GM18519 (cell line): Measurements from ENCODE around the gene PET117.
"Not testable (repeated sequence)": the region's sequence is repeated elsewhere in the genome, so short reads cannot be mapped to it uniquely, and the experiment has no call there.

ENCODE experiments used
- ATAC-seq: cut with Tn5 transposase; IDR thresholded peaks from one replicate; pipeline ENCODE4 v1.9.1; 2021; ENCODE audit warnings: mild to moderate bottlenecking, moderate library complexity; ENCODE audit not compliant: unreplicated experiment, low FRiP score

Gene PET117

DNA sequence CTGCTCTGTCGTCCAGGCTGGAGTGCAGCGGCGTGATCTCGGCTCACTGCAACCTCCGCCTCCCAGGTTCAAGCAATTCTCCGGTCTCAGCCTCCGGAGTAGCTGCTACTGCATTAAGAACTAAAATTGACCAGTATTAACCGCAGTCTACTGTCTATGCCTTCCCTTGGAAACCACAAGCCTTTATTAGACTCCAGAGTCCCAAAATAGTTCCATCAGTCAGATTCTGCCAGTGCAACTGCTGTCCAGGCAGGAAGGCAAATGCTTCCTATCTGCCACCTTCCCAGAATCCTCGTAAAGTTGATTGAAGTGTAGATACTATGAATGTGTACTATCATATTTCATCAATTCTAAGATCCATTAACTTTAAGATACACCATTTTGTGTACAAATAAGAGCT lies 16.7 kb downstream of the PET117 start:
- ATAC-seq: no peak

- ATAC-seq: no peak
These were observed 18.4 kb downstream of the PET117 start for GRCh38 chr20:18156045-18156444.

DNA sequence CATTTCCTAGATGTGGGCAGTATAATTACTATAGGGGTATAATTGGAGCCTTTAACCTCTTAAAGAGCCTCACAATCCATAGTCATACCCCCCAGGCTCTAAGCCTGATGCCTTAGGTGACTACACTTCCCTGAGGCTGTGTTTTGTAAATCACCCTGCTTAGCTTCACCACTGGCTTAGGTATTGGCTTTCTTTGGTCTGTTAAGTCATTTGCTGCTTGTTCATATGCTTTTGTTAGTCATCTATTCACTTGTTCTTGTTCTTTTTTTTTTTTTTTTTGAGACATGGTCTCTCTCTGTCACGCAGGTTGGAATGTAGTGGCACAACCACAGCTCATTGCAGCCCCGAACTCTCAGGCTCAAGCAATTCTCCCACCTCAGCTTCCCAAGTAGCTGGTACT lies 26.7 kb downstream of the PET117 start:
- no peak for ATAC-seq

GRCh38 chr20:18165553-18165952 lies 27.9 kb downstream of the PET117 start:
- ATAC-seq: no peak

GRCh38 chr20:18166241-18166881 lies 28.7 kb downstream of the PET117 start:
- ATAC-seq: no peak

- ATAC-seq: no peak
These were observed 29.3 kb downstream of the PET117 start for GRCh38 chr20:18166950-18167349.

DNA sequence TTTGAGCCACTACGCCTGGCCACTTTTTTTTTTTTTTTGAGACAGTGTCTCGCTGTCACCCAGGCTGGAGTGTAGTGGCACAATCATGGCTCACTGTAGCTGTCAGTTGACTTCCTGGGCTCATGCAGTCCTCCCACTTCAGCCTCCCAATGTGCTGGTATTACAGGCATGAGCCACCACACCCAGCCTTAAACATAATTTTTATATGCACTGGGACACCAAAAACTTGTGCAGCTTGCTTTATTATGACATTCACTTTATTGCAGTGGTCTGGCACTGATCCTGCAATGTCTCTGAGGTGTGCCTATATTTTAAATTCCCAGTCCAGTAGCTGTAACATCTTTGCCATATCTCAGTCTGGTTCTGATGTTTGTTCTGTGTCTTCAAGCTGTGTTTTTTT lies 34.7 kb downstream of the PET117 start:
- no peak for ATAC-seq

DNA sequence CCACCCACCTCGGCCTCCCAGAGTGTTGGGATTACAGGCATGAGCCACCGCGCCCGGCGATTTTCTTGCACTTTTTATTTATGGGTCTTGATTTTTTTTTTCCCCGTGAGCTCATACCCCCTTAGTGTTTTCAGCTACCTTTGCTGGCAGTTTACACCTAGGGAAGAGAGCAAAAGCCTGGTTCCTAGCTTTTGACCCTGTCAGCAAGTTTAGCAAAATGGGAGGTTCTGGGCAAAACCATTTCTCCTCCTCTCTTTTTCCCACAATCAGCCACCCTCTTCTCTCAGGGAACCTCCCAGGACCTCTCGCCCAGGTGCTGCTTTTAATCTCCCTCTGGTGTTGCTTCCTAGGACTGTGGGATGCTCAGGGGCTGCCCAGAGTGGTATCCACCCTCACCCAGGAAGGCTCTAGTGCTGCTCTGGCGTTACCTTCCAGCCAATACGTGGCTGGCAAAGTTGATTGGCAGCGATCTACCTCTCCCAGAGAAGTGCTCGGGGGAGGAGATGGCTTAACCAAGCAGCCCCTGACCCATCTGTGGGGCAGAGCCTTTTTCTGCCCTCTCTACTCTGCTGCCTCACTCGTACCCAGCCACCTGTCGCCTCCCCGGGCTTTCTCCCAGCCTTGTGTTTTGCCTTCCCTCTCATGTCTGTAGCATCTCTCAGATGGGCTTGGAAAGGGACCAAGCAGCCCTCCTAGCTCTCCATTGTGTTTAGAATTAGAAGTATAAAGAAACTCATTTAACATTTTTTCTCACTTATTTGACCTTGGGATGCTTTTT lies 37.4 kb downstream of the PET117 start:
- ATAC-seq: no peak

GRCh38 chr20:18176318-18176785 lies 38.7 kb downstream of the PET117 start:
- no peak for ATAC-seq

DNA sequence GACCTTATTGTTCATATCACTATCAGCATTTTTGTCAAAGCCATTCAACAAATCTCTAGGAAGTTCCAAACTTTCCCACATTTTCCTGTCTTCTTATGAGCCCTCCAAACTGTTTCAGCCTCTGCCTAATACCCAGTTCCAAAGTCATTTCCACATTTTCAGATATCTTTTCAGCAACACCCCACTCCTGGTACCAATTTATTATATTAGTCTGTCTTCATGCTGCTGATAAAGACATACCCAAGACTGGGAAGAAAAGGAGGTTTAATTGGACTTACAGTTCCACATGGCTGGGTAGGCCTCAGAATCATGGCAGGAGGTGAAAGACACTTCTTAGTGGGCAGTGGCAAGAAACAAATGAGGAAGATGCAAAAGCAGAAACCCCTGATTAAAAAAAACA lies 42.7 kb downstream of the PET117 start:
- ATAC-seq: not testable (repeated sequence)

DNA sequence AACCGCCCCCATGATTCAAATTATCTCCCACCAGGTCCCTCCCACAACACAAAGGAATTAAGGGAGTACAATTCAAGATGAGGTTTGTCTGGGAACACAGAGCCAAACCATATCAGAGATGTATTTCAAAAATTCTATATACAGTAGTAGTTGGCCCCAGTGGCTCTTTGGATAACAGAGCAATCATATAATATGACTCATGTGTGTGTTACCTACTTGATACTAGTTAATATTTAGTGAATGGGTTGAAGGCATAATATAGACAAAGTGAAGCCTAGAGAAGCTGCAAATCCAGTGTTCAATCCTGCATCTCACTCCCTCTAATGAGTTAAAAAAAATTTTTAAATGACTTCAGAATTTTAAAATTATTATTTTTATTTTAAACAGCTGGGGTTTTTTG lies 43.2 kb downstream of the PET117 start:
- ATAC-seq: no peak

- ATAC-seq: no peak
These were observed 49.4 kb downstream of the PET117 start for GRCh38 chr20:18187020-18187419.

- no peak for ATAC-seq
These were observed 50.8 kb downstream of the PET117 start for GRCh38 chr20:18188434-18188833.

DNA sequence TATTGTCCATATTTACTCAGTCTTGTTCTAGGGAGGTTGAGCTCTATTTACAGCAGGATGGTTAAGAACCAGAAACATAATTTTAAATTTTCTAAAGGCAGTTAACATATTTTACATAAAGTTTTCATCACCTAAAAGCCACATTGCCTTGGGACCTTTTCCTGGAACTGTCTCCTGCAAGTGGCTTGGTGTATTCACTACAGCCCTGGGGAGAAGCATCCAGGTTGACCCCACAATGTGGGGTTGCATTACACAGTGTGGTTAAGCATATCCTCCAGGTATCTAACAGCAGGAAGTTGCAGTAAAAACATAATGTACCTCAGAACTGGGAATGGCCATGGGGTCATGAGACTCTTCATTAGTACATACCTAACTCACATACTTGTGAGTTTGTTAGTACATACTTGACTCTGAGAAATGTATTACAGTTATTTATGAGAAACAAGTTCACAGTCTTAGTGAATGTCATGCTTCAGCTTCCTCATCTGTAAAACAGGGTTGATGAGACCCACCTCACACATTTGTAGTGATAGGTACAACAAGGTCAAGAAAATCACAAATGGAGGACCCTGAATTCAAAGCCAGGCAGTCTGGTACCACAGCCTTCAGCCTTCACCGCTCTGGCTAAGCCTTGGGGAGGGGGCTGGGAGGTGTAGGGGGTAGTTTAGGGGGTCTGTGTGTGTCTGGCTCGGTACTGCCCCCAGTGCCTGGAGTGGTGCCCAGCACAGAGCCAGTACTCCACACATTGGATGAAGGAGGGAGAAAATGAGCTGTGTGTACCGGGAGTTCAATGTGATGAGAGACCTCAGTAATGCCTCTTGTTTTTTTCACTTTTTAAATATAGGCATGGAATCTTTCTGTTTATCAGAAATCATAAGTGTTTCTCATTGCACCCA lies 52.9 kb downstream of the PET117 start:
- ATAC-seq: no peak

- no peak for ATAC-seq
These were observed 53.6 kb downstream of the PET117 start for GRCh38 chr20:18191306-18191705.
